GM21367 (cell line): ENCODE results near the gene KATNAL1.
A peak's percentile ranks its signal among the peaks of the same experiment; 100 is the strongest.

ENCODE experiments used
- ATAC-seq: cut with Tn5 transposase; IDR thresholded peaks from one replicate; pipeline ENCODE4 v1.9.1; 2021; ENCODE audit not compliant: unreplicated experiment

The KATNAL1 gene

GRCh38 chr13:30333616-30334015 lies 26.3 kb upstream of the KATNAL1 start:
- ATAC-seq, result no peak

- no peak for ATAC-seq
Measured at GRCh38 chr13:30332456-30333143, 25.2 kb upstream of the KATNAL1 start.

GRCh38 chr13:30331331-30331771 lies 24.0 kb upstream of the KATNAL1 start:
- no peak for ATAC-seq

GRCh38 chr13:30329009-30329585 lies 21.7 kb upstream of the KATNAL1 start:
- no peak for ATAC-seq

GRCh38 chr13:30325668-30326067 lies 18.3 kb upstream of the KATNAL1 start:
- no peak for ATAC-seq

GRCh38 chr13:30323524-30323923 lies 16.2 kb upstream of the KATNAL1 start:
- ATAC-seq, result no peak

- no peak for ATAC-seq
Measured at GRCh38 chr13:30322428-30322827, 15.1 kb upstream of the KATNAL1 start.

- no peak for ATAC-seq
Measured at GRCh38 chr13:30321256-30321655, 13.9 kb upstream of the KATNAL1 start.

- no peak for ATAC-seq
Measured at GRCh38 chr13:30319655-30320054, 12.3 kb upstream of the KATNAL1 start.

GRCh38 chr13:30319130-30319529 lies 11.8 kb upstream of the KATNAL1 start:
- ATAC-seq, result no peak

- ATAC-seq, result no peak
Measured at GRCh38 chr13:30318026-30318425, 10.7 kb upstream of the KATNAL1 start.

GRCh38 chr13:30314562-30314961 lies 7.2 kb upstream of the KATNAL1 start:
- no peak for ATAC-seq

GRCh38 chr13:30314069-30314468 lies 6.7 kb upstream of the KATNAL1 start:
- no peak for ATAC-seq

- no peak for ATAC-seq
Measured at GRCh38 chr13:30313311-30313710, 6.0 kb upstream of the KATNAL1 start.

GRCh38 chr13:30312904-30313303 lies 5.6 kb upstream of the KATNAL1 start:
- ATAC-seq, result no peak

- no peak for ATAC-seq
Measured at GRCh38 chr13:30308548-30308947, 1.2 kb upstream of the KATNAL1 start.

GRCh38 chr13:30307971-30308290 lies 580 bp upstream of the KATNAL1 start:
- ATAC-seq, result no peak

GRCh38 chr13:30306762-30307193 lies 573 bp downstream of the KATNAL1 start:
- ATAC-seq, result peak; percentile 59

GRCh38 chr13:30305456-30305970 lies 1.8 kb downstream of the KATNAL1 start:
- no peak for ATAC-seq

GRCh38 chr13:30303269-30303668 lies 4.1 kb downstream of the KATNAL1 start:
- no peak for ATAC-seq

GRCh38 chr13:30301827-30302226 lies 5.5 kb downstream of the KATNAL1 start:
- no peak for ATAC-seq

GRCh38 chr13:30300596-30300995 lies 6.8 kb downstream of the KATNAL1 start:
- no peak for ATAC-seq

- no peak for ATAC-seq
Measured at GRCh38 chr13:30299786-30300185, 7.6 kb downstream of the KATNAL1 start.
